Transverse colon (tissue), 4 donors: Measurements from ENCODE around the gene NISCH.

Source experiments
- CTCF ChIP-seq, 5 experiments: fragments of 200-600 bp in 3 of 5; fragments of 450-650 bp in 2 of 5; sonication (generic) in 3 of 5; IDR thresholded peaks; 1 replicate in 2 of 5; 2 replicates in 3 of 5; pipeline ENCODE4 v1.5.1; 2016 to 2017; ENCODE audit warnings: antibody characterized with exemption in 5 of 5, inconsistent platforms in 3 of 5, mild to moderate bottlenecking in 2 of 5, moderate library complexity in 1 of 5
- POLR2A ChIP-seq: fragments of 450-650 bp; IDR thresholded peaks from one replicate; pipeline ENCODE4 v1.6.1; 2016; ENCODE audit warnings: antibody characterized with exemption, mild to moderate bottlenecking, moderate library complexity
- POLR2AphosphoS5 ChIP-seq, 3 donors: sonication (generic); formaldehyde crosslinking; IDR thresholded peaks; one replicate each; pipeline ENCODE4 v1.6.1; 2016; ENCODE audit warnings: antibody characterized with exemption in 3 of 3

- TF ChIP-seq CTCF (IDR thresholded peaks at IDR 0.05) (no peak), POLR2A (no peak), POLR2AphosphoS5 (IDR thresholded peaks at IDR 0.05) (no peak)
These were observed 74.3 kb downstream of the NISCH start for GRCh38 chr3:52529376-52530333.
